Fibroblast of lung (primary cell): ENCODE data around the gene ACTR2.

Experiments used
- EZH2 ChIP-seq: IDR thresholded peaks from 2 replicates; pipeline ENCODE4 v1.5.1; 2012; ENCODE audit warnings: low read length, control low read depth, mild to moderate bottlenecking; ENCODE audit errors: missing control alignments
- TF ChIP-seq, protein P1 (sequence below), 2 donors: IDR thresholded peaks in 1 of 2; conservative IDR thresholded peaks in 1 of 2; 1 replicate in 1 of 2; 2 replicates in 1 of 2; pipeline ENCODE4 v1.5.1; 2011 to 2012; ENCODE audit warnings: low read length in 2 of 2, control low read depth in 1 of 2, inconsistent platforms in 1 of 2, low read depth in 1 of 2, mild to moderate bottlenecking in 1 of 2

DNA sequence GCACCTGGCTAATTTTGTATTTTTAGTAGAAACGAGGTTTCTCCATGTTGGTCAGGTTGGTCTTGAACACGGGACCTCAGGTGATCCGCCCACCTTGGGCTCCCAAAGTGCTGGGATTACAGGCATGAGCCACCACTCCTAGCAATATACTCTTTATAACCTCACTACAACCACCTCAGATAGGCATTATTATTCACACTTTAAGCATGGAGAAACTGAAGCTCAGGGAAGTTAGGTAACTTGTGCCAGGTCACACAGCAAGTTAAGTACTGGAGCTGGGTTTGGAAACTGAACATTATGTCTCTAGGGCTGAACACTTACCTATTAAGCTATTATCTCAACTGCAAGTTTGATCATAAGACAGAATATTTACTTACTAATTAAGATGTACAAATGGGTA, 42.6 kb upstream of the ACTR2 start:
- TF ChIP-seq, protein P1, sequence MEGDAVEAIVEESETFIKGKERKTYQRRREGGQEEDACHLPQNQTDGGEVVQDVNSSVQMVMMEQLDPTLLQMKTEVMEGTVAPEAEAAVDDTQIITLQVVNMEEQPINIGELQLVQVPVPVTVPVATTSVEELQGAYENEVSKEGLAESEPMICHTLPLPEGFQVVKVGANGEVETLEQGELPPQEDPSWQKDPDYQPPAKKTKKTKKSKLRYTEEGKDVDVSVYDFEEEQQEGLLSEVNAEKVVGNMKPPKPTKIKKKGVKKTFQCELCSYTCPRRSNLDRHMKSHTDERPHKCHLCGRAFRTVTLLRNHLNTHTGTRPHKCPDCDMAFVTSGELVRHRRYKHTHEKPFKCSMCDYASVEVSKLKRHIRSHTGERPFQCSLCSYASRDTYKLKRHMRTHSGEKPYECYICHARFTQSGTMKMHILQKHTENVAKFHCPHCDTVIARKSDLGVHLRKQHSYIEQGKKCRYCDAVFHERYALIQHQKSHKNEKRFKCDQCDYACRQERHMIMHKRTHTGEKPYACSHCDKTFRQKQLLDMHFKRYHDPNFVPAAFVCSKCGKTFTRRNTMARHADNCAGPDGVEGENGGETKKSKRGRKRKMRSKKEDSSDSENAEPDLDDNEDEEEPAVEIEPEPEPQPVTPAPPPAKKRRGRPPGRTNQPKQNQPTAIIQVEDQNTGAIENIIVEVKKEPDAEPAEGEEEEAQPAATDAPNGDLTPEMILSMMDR (conservative IDR thresholded peaks at IDR 0.05 in 1 of 2, IDR thresholded peaks at IDR 0.05 in 1 of 2; ENCODE audit: low read depth in 1 of 2, low read length in 2 of 2): no peak
- TF ChIP-seq EZH2: no peak
